H9 (cell line): ENCODE results near the gene NKD2. TPM values are rescaled to one million over a fixed set of nuclear protein-coding genes. Genes with fewer than 3 reads are reported as not detected.

Experiments used
- DNase-seq: peaks from one replicate; pipeline ENCODE4 v3.0.0-alpha.2; 2017
- H2AFZ ChIP-seq: one replicate; pipeline ENCODE4 v1.6.1; 2013; ENCODE audit warnings: mild to moderate bottlenecking, low read length, control low read depth, moderate library complexity
- H2AK5ac ChIP-seq: 2 replicates; pipeline ENCODE4 v1.6.1; 2013; ENCODE audit warnings: low read length, control low read depth, mixed read lengths; ENCODE audit not compliant: insufficient read length
- H2BK120ac ChIP-seq: one replicate; pipeline ENCODE4 v1.6.1; 2013; ENCODE audit warnings: low read depth, mild to moderate bottlenecking, low read length, control low read depth, inconsistent platforms; ENCODE audit not compliant: poor library complexity, severe bottlenecking
- H2BK12ac ChIP-seq: 2 replicates; pipeline ENCODE4 v1.6.1; 2013; ENCODE audit warnings: low read length, control low read depth, mixed read lengths, low read depth; ENCODE audit not compliant: insufficient read length
- H2BK15ac ChIP-seq: 2 replicates; pipeline ENCODE4 v1.6.1; 2013; ENCODE audit warnings: low read depth, low read length, control low read depth
- H2BK20ac ChIP-seq: one replicate; pipeline ENCODE4 v1.6.1; 2013; ENCODE audit warnings: low read depth, mild to moderate bottlenecking, low read length, control low read depth, inconsistent platforms; ENCODE audit not compliant: poor library complexity, severe bottlenecking
- H2BK5ac ChIP-seq: 2 replicates; pipeline ENCODE4 v1.6.1; 2013; ENCODE audit warnings: low read length, control low read depth, mixed read lengths; ENCODE audit not compliant: insufficient read length
- H3K14ac ChIP-seq: 2 replicates; pipeline ENCODE4 v1.6.1; 2013; ENCODE audit warnings: low read length, control low read depth; ENCODE audit not compliant: insufficient read depth
- H3K18ac ChIP-seq: 2 replicates; pipeline ENCODE4 v1.6.1; 2013; ENCODE audit warnings: low read depth, mild to moderate bottlenecking, mixed read lengths, low read length, control low read depth; ENCODE audit not compliant: insufficient read length
- H3K23ac ChIP-seq: 2 replicates; pipeline ENCODE4 v1.6.1; 2013; ENCODE audit warnings: low read length, control low read depth, mixed read lengths, low read depth; ENCODE audit not compliant: insufficient read length
- H3K23me2 ChIP-seq: 2 replicates; pipeline ENCODE4 v1.6.1; 2013; ENCODE audit warnings: low read depth, mild to moderate bottlenecking, mixed read lengths, low read length, control low read depth; ENCODE audit not compliant: insufficient read length, poor library complexity, severe bottlenecking
- H3K27ac ChIP-seq: 2 replicates; pipeline ENCODE4 v1.5.1; 2013; ENCODE audit warnings: low read length, control low read depth, mixed read lengths, low read depth; ENCODE audit not compliant: insufficient read length
- H3K27me3 ChIP-seq: 2 replicates; pipeline ENCODE4 v1.6.1; 2013; ENCODE audit warnings: low read length, control low read depth, inconsistent platforms; ENCODE audit not compliant: insufficient read depth
- H3K4ac ChIP-seq: 2 replicates; pipeline ENCODE4 v1.6.1; 2013; ENCODE audit warnings: low read depth, mild to moderate bottlenecking, control low read depth, inconsistent platforms, low read length, moderate library complexity
- H3K4me1 ChIP-seq: 2 replicates; pipeline ENCODE4 v1.6.1; 2013; ENCODE audit warnings: low read length, control low read depth, inconsistent platforms; ENCODE audit not compliant: insufficient read depth
- H3K4me2 ChIP-seq: 2 replicates; pipeline ENCODE4 v1.6.1; 2013; ENCODE audit warnings: low read length, control low read depth, mixed read lengths; ENCODE audit not compliant: insufficient read length, insufficient read depth
- H3K56ac ChIP-seq: 2 replicates; pipeline ENCODE4 v1.6.1; 2013; ENCODE audit warnings: low read depth, mild to moderate bottlenecking, mixed read lengths, low read length, control low read depth; ENCODE audit not compliant: insufficient read length
- H3K79me1 ChIP-seq: 2 replicates; pipeline ENCODE4 v1.6.1; 2013; ENCODE audit warnings: low read depth, mild to moderate bottlenecking, moderate library complexity, low read length, control low read depth, inconsistent platforms; ENCODE audit not compliant: insufficient read depth, poor library complexity, severe bottlenecking
- H3K79me2 ChIP-seq: 2 replicates; pipeline ENCODE4 v1.6.1; 2013; ENCODE audit warnings: low read length, control low read depth, inconsistent platforms; ENCODE audit not compliant: insufficient read depth
- H3K9ac ChIP-seq: 2 replicates; pipeline ENCODE4 v1.6.1; 2013; ENCODE audit warnings: low read length, control low read depth, mixed read lengths; ENCODE audit not compliant: insufficient read length; ENCODE audit errors: extremely low read depth
- H3K9me3 ChIP-seq: one replicate; pipeline ENCODE4 v1.6.1; 2013; ENCODE audit warnings: low read depth, low read length, inconsistent platforms; ENCODE audit not compliant: control insufficient read depth
- H3T11ph ChIP-seq: one replicate; pipeline ENCODE4 v1.6.1; 2013; ENCODE audit warnings: mild to moderate bottlenecking, low read length, control low read depth, inconsistent platforms
- H4K20me1 ChIP-seq: one replicate; pipeline ENCODE4 v1.6.1; 2013; ENCODE audit not compliant: control insufficient read depth, insufficient read length, insufficient read depth
- H4K5ac ChIP-seq: 2 replicates; pipeline ENCODE4 v1.6.1; 2013; ENCODE audit warnings: low read depth, mild to moderate bottlenecking, mixed read lengths, low read length, control low read depth; ENCODE audit not compliant: insufficient read length
- H4K8ac ChIP-seq: replicated peaks from 2 replicates; pipeline ENCODE4 v1.6.1; 2013; ENCODE audit warnings: low read length, control low read depth, mixed read lengths, low read depth; ENCODE audit not compliant: insufficient read length
- H4K91ac ChIP-seq: 2 replicates; pipeline ENCODE4 v1.6.1; 2013; ENCODE audit warnings: low read depth, mild to moderate bottlenecking, moderate library complexity, mixed read lengths, low read length, control low read depth; ENCODE audit not compliant: insufficient read length
- H3K27ac Mint-ChIP-seq, 3 experiments: 2 replicates in 2 of 3; 3 replicates in 1 of 3; pipeline ENCODE4 v1.8.0; 2020 to 2021; ENCODE audit warnings: mixed read lengths in 3 of 3, mild to moderate bottlenecking in 1 of 3, moderate library complexity in 1 of 3
- H3K27me3 Mint-ChIP-seq: 2 replicates; pipeline ENCODE4 v1.8.0; 2021; ENCODE audit warnings: low read depth, mild to moderate bottlenecking, moderate library complexity, mixed read lengths
- H3K36me3 Mint-ChIP-seq, 3 experiments: 2 replicates in 2 of 3; 3 replicates in 1 of 3; pipeline ENCODE4 v1.8.0; 2020 to 2021; ENCODE audit warnings: low read depth in 3 of 3, mixed read lengths in 3 of 3; ENCODE audit not compliant: insufficient read depth in 1 of 3
- H3K4me1 Mint-ChIP-seq, 2 experiments: 2 replicates each; pipeline ENCODE4 v1.8.0; 2020; ENCODE audit warnings: mixed read lengths in 2 of 2
- H3K4me3 Mint-ChIP-seq, 2 experiments: 2 replicates in 1 of 2; 3 replicates in 1 of 2; pipeline ENCODE4 v1.8.0; 2020 to 2021; ENCODE audit warnings: mild to moderate bottlenecking in 2 of 2, mixed read lengths in 2 of 2, moderate library complexity in 1 of 2
- H3K9me3 Mint-ChIP-seq, 2 experiments: 2 replicates in 1 of 2; 3 replicates in 1 of 2; pipeline ENCODE4 v1.8.0; 2020; ENCODE audit warnings: mild to moderate bottlenecking in 2 of 2, mixed read lengths in 2 of 2, moderate library complexity in 1 of 2
- WGBS: extraction: QIAGEN DNeasy Blood & Tissue Kit; methylation state at CpG from one replicate; pipeline ENCODE4 v1.1.7; 2013; ENCODE audit warnings: missing lambda C conversion rate, low lambda C conversion rate, mixed read lengths; ENCODE audit not compliant: insufficient read length; ENCODE audit errors: extremely low coverage; 5-methylcytosine and 5-hydroxymethylcytosine counted together
- total RNA-seq: library from RNA; stranded (reverse); gene quantifications from 2 replicates; pipeline ENCODE4 v1.2.1, GENCODE V29; 2021
- TF ChIP-seq, protein P1 (sequence below): fragments of 200-600 bp; sonication (generic); conservative IDR thresholded peaks from 3 replicates; pipeline ENCODE4 v1.8.0; 2021; ENCODE audit warnings: antibody characterized with exemption, mild to moderate bottlenecking

The NKD2 gene
- total RNA-seq, 1 experiment from 2014 or later: 7.3 TPM

DNA sequence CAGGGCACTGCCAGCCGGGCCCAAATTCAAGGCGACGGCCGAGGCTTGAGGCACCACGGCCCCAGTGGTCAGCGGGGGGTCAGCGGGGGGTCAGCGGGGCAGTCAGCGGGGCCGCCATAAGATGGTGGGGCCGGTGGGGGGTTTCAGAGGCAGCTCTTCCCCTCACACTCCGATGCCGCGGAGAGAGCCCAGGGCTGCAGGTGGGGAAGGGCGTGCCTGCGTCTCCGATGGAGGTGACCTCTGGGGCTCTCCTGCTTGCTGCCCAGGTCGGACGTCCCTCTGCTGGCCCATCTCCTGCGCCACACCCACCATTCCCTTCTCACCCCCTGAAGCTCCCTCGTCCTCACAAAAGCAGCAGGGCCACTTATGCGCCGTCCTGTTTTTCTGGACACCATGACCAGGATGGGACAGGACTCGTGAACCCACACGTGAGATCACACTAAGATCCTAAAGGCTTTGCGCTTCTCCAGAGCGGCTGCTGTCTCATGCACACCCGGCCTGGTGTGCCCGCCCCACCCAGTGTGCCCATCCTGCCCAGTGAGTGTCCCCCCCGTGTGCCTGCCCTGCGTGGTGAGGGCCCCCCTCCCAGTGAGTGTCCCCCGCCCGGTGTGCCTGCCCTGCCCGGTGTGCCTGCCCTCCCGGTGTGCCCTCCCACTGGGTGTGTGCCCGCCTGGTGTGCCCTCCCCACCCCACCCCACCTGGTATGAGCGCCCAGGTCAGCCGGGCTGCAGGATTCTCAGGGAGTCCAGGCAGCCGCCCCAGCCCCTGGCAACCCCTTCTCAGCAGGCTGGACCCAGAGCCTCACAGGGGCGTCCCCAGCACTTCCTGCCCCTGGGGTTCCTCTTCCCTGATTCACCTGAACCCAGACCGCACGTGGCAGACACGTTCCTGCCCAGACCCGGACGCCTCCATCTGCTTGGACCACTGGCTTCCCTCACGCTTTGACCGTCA, 48.7 kb upstream of the NKD2 start:
- no peak overlapping the region for H2BK20ac ChIP-seq
- H3K27me3 Mint-ChIP-seq: peaks cover 4% of the 10 kb centered on the region
- no peaks in the 10 kb centered on the region for H4K20me1 ChIP-seq
- no peaks in the 10 kb centered on the region for H3K9me3 ChIP-seq
- no peaks in the 10 kb centered on the region for H3K9me3 Mint-ChIP-seq
- H3K27ac Mint-ChIP-seq: no peak overlapping the region; a peak in 2 of 7 replicates
- no peak overlapping the region for H4K91ac ChIP-seq
- H3K9ac ChIP-seq: no peak overlapping the region
- no peaks in the 10 kb centered on the region for H3K79me2 ChIP-seq
- H3K27me3 ChIP-seq: no peaks in the 10 kb centered on the region
- H3K18ac ChIP-seq: no peak overlapping the region
- TF ChIP-seq, protein P1, sequence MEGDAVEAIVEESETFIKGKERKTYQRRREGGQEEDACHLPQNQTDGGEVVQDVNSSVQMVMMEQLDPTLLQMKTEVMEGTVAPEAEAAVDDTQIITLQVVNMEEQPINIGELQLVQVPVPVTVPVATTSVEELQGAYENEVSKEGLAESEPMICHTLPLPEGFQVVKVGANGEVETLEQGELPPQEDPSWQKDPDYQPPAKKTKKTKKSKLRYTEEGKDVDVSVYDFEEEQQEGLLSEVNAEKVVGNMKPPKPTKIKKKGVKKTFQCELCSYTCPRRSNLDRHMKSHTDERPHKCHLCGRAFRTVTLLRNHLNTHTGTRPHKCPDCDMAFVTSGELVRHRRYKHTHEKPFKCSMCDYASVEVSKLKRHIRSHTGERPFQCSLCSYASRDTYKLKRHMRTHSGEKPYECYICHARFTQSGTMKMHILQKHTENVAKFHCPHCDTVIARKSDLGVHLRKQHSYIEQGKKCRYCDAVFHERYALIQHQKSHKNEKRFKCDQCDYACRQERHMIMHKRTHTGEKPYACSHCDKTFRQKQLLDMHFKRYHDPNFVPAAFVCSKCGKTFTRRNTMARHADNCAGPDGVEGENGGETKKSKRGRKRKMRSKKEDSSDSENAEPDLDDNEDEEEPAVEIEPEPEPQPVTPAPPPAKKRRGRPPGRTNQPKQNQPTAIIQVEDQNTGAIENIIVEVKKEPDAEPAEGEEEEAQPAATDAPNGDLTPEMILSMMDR: no peak
- H2AK5ac ChIP-seq: no peak overlapping the region
- H3K23ac ChIP-seq: no peak overlapping the region
- no peak overlapping the region for H2AFZ ChIP-seq
- H3K79me1 ChIP-seq: no peaks in the 10 kb centered on the region
- no peak overlapping the region for H3K56ac ChIP-seq
- no peak overlapping the region for H3K4me3 Mint-ChIP-seq
- no peak overlapping the region for H3K4me2 ChIP-seq
- H2BK120ac ChIP-seq: no peak overlapping the region
- H3T11ph ChIP-seq: no peak overlapping the region
- WGBS: no CpG with 5 or more reads among the region's 47 CpGs
- no peak overlapping the region for H2BK12ac ChIP-seq
- no peak overlapping the region for H3K27ac ChIP-seq
- no peak overlapping the region for H2BK15ac ChIP-seq
- peak; percentile 18 for DNase-seq
- no peaks in the 10 kb centered on the region for H3K4me1 ChIP-seq
- no peak overlapping the region for H2BK5ac ChIP-seq
- H4K8ac ChIP-seq: no peak overlapping the region
- H4K5ac ChIP-seq: no peak overlapping the region
- no peak overlapping the region; the same call in 1 of the 2 replicates for H3K14ac ChIP-seq
- H3K4me1 Mint-ChIP-seq: 0 out of 4 replicates have a peak, but pooled peaks cover 0 to 2% of the 10 kb centered on the region in 2 experiments
- no peak overlapping the region for H3K4ac ChIP-seq
- H3K23me2 ChIP-seq: no peaks in the 10 kb centered on the region
- H3K36me3 Mint-ChIP-seq: no peaks in the 10 kb centered on the region
